IMR-90 (cell line): ENCODE measurements around the gene ZDHHC16. TPM values are rescaled to one million over a fixed set of nuclear protein-coding genes. Genes with fewer than 3 reads are reported as not detected.
A peak's percentile ranks its signal among the peaks of the same experiment; 100 is the strongest.

Source experiments
- ATAC-seq: fragments of 200-7000 bp; cut with Tn5 transposase; 2 replicates; pipeline ENCODE4 v1.9.1; 2020; ENCODE audit warnings: low read depth, mild to moderate bottlenecking, moderate library complexity
- BruUV-seq: library from RNA; stranded (reverse); fragments of 400-500 nt; replicated peaks from 2 replicates; lab custom pipeline; 2021; lab: Mats Ljungman, UMichigan
- CTCF ChIA-PET: fragments of 300-600 bp; formaldehyde crosslinking; extraction: SDS; loops from one replicate; lab custom pipeline; 2021; ENCODE audit warnings: antibody characterized with exemption; lab: Yijun Ruan, JAX
- POLR2A ChIA-PET: fragments of 300-600 bp; sonication (Branson Sonifier 250); formaldehyde crosslinking; loops from one replicate; lab custom pipeline; 2022; ENCODE audit warnings: antibody characterized with exemption; ENCODE audit not compliant: unreplicated experiment; lab: Charles Lee
- DNase-seq: peaks from one replicate; pipeline ENCODE4 v3.0.0; 2013
- H2AFZ ChIP-seq: replicated peaks from 2 replicates; pipeline ENCODE3; 2013; ENCODE audit warnings: low read length, mild to moderate bottlenecking; ENCODE audit not compliant: poor library complexity
- H2AK5ac ChIP-seq: 2 replicates; pipeline ENCODE4 v1.6.1; 2013; ENCODE audit warnings: low read depth, low read length, inconsistent platforms
- H2AK9ac ChIP-seq: replicated peaks from 2 replicates; pipeline ENCODE3; 2013; ENCODE audit warnings: mild to moderate bottlenecking, low read depth, low read length, moderate library complexity; ENCODE audit not compliant: poor library complexity
- H2BK120ac ChIP-seq: 2 replicates; pipeline ENCODE4 v1.6.1; 2013; ENCODE audit warnings: low read depth, low read length, inconsistent platforms
- H2BK15ac ChIP-seq: 3 replicates; pipeline ENCODE4 v1.6.1; 2013; ENCODE audit warnings: low read depth, low read length, inconsistent platforms
- H2BK20ac ChIP-seq: 2 replicates; pipeline ENCODE4 v1.6.1; 2013; ENCODE audit warnings: low read depth, mild to moderate bottlenecking, inconsistent platforms, low read length, moderate library complexity
- H2BK5ac ChIP-seq: 2 replicates; pipeline ENCODE4 v1.6.1; 2013; ENCODE audit warnings: mild to moderate bottlenecking, low read depth, low read length, inconsistent platforms; ENCODE audit not compliant: poor library complexity, severe bottlenecking
- H3K14ac ChIP-seq: replicated peaks from 2 replicates; pipeline ENCODE4 v1.6.1; 2013; ENCODE audit warnings: low read depth, low read length, inconsistent platforms
- H3K18ac ChIP-seq: 2 replicates; pipeline ENCODE4 v1.6.1; 2013; ENCODE audit warnings: low read depth, low read length, control low read depth
- H3K23ac ChIP-seq: 2 replicates; pipeline ENCODE4 v1.6.1; 2013; ENCODE audit warnings: low read depth, low read length, inconsistent platforms
- H3K27ac ChIP-seq: 2 replicates; pipeline ENCODE4 v1.5.1; 2013; ENCODE audit warnings: mild to moderate bottlenecking, control low read depth, low read length; ENCODE audit not compliant: insufficient read depth
- H3K27me3 ChIP-seq: 2 replicates; pipeline ENCODE4 v1.6.1; 2013; ENCODE audit warnings: low read length; ENCODE audit not compliant: control insufficient read depth, insufficient read depth
- H3K36me3 ChIP-seq: 2 replicates; pipeline ENCODE4 v1.6.1; 2013; ENCODE audit warnings: low read length, mixed read lengths; ENCODE audit not compliant: control insufficient read depth, insufficient read depth
- H3K4ac ChIP-seq: 2 replicates; pipeline ENCODE4 v1.6.1; 2013; ENCODE audit warnings: low read depth, low read length, inconsistent platforms
- H3K4me1 ChIP-seq: 2 replicates; pipeline ENCODE4 v1.6.1; 2013; ENCODE audit warnings: low read length, mixed read lengths; ENCODE audit not compliant: control insufficient read depth, insufficient read depth
- H3K4me2 ChIP-seq: 2 replicates; pipeline ENCODE4 v1.6.1; 2013; ENCODE audit warnings: low read depth, mild to moderate bottlenecking, control low read depth, low read length, moderate library complexity
- H3K4me3 ChIP-seq: 2 replicates; pipeline ENCODE4 v1.5.1; 2013; ENCODE audit warnings: low read depth, mild to moderate bottlenecking, control low read depth, low read length, moderate library complexity; ENCODE audit not compliant: insufficient read depth
- H3K56ac ChIP-seq: 2 replicates; pipeline ENCODE4 v1.6.1; 2013; ENCODE audit warnings: low read length, inconsistent platforms; ENCODE audit not compliant: insufficient read depth; ENCODE audit errors: extremely low read depth
- H3K79me1 ChIP-seq, 2 experiments: 2 replicates each; pipeline ENCODE4 v1.6.1; 2013; ENCODE audit warnings: low read length in 2 of 2, inconsistent platforms in 1 of 2, low read depth in 1 of 2
- H3K9ac ChIP-seq: 2 replicates; pipeline ENCODE4 v1.6.1; 2013; ENCODE audit warnings: low read depth, low read length, control low read depth
- H3K9me1 ChIP-seq: 2 replicates; pipeline ENCODE4 v1.6.1; 2013; ENCODE audit warnings: low read length, inconsistent platforms; ENCODE audit not compliant: insufficient read depth
- H3K9me3 ChIP-seq: 2 replicates; pipeline ENCODE4 v1.6.1; 2013; ENCODE audit warnings: low read length; ENCODE audit not compliant: control insufficient read depth, insufficient read depth
- H4K20me1 ChIP-seq: 2 replicates; pipeline ENCODE4 v1.6.1; 2013; ENCODE audit warnings: low read length, inconsistent platforms; ENCODE audit not compliant: insufficient read depth
- H4K5ac ChIP-seq: 2 replicates; pipeline ENCODE4 v1.6.1; 2013; ENCODE audit warnings: mild to moderate bottlenecking, low read depth, low read length, control low read depth
- H4K8ac ChIP-seq, 2 experiments: 2 replicates each; pipeline ENCODE4 v1.6.1; 2013; ENCODE audit warnings: low read depth in 2 of 2, low read length in 2 of 2, control low read depth in 1 of 2, inconsistent platforms in 1 of 2
- H4K91ac ChIP-seq: 2 replicates; pipeline ENCODE4 v1.6.1; 2013; ENCODE audit warnings: low read depth, low read length, inconsistent platforms; ENCODE audit not compliant: insufficient read depth
- BHLHE40 ChIP-seq: fragments of 150-350 bp; IDR thresholded peaks from 2 replicates; pipeline ENCODE4 v1.6.1; 2016; ENCODE audit warnings: mild to moderate bottlenecking, low read depth, low read length
- CEBPB ChIP-seq: IDR thresholded peaks from 2 replicates; pipeline ENCODE4 v1.6.1; 2012; ENCODE audit warnings: low read depth, low read length, improper control_type of control experiment
- CHD1 ChIP-seq: IDR thresholded peaks from 2 replicates; pipeline ENCODE4 v1.6.1; 2012; ENCODE audit warnings: low read depth, low read length, improper control_type of control experiment
- CTCF ChIP-seq: conservative IDR thresholded peaks from 2 replicates; pipeline ENCODE4 v1.5.1; 2012; ENCODE audit warnings: mild to moderate bottlenecking, low read depth, low read length, improper control_type of control experiment
- FOS ChIP-seq: fragments of 150-350 bp; IDR thresholded peaks from 2 replicates; pipeline ENCODE4 v1.6.1; 2016; ENCODE audit warnings: low read depth, low read length
- MAFK ChIP-seq: IDR thresholded peaks from 2 replicates; pipeline ENCODE4 v1.6.1; 2012; ENCODE audit warnings: low read depth, low read length, improper control_type of control experiment
- MAZ ChIP-seq: IDR thresholded peaks from 2 replicates; pipeline ENCODE4 v1.6.1; 2012; ENCODE audit warnings: low read depth, mild to moderate bottlenecking, low read length, improper control_type of control experiment, moderate library complexity, borderline replicate concordance
- MXI1 ChIP-seq: IDR thresholded peaks from 2 replicates; pipeline ENCODE4 v1.6.1; 2012; ENCODE audit warnings: low read depth, mild to moderate bottlenecking, low read length, moderate library complexity, borderline replicate concordance
- POLR2A ChIP-seq: IDR thresholded peaks from 2 replicates; pipeline ENCODE4 v1.6.1; 2012; ENCODE audit warnings: mild to moderate bottlenecking, low read depth, low read length
- RAD21 ChIP-seq: IDR thresholded peaks from 2 replicates; pipeline ENCODE4 v1.6.1; 2012; ENCODE audit warnings: low read length, improper control_type of control experiment
- RCOR1 ChIP-seq: IDR thresholded peaks from 2 replicates; pipeline ENCODE4 v1.6.1; 2012; ENCODE audit warnings: mild to moderate bottlenecking, low read length, improper control_type of control experiment; ENCODE audit not compliant: insufficient replicate concordance
- RFX5 ChIP-seq: IDR thresholded peaks from 2 replicates; pipeline ENCODE4 v1.8.0; 2012; ENCODE audit warnings: low read depth, mild to moderate bottlenecking, low read length, moderate library complexity
- SMC3 ChIP-seq: fragments of 150-350 bp; IDR thresholded peaks from 2 replicates; pipeline ENCODE4 v1.6.1; 2016; ENCODE audit warnings: low read depth, mild to moderate bottlenecking, antibody characterized with exemption, low read length, moderate library complexity
- WGBS, 2 experiments: methylation state at CpG; one replicate each; pipeline versions ENCODE4 v1.1.5 to v1.1.7; 2013; ENCODE audit warnings: missing lambda C conversion rate in 2 of 2; ENCODE audit not compliant: insufficient read length in 1 of 2; ENCODE audit errors: extremely low coverage in 2 of 2; 5-methylcytosine and 5-hydroxymethylcytosine counted together
- dilution Hi-C: fragments of 300-500 bp; cut with HindIII; formaldehyde crosslinking; loops from one replicate; pipeline ENCODE4 v1.14.3; 2018; ENCODE audit warnings: low sequenced_read_pairs; ENCODE audit not compliant: unreplicated experiment
- in situ Hi-C: fragments of 300-500 bp; cut with MboI; formaldehyde crosslinking; loops from 3 replicates; pipeline ENCODE4 v1.14.3; 2019; ENCODE audit warnings: low sequenced_read_pairs, inconsistent platforms, mixed read lengths
- intact Hi-C: fragments of 100-400 bp; cut with micrococcal nuclease; formaldehyde crosslinking; loops from 2 replicates; pipeline ENCODE4 v1.10.0; 2022
- polyA plus RNA-seq, 3 experiments: library from polyadenylated mRNA; depleted of rRNA; stranded (reverse); fragments of >200 nt; gene quantifications; 2 replicates each; pipeline ENCODE4 v1.2.3, GENCODE V29; 2012; ENCODE audit warnings: low replicate concordance in 1 of 3
- total RNA-seq: library from RNA; depleted of rRNA; stranded (reverse); fragments of >200 nt; gene quantifications from 2 replicates; pipeline ENCODE4 v1.2.3, GENCODE V29; 2012
- TF ChIP-seq, protein P1 (sequence below): fragments of 150-350 bp; IDR thresholded peaks from 2 replicates; pipeline ENCODE4 v1.6.1; 2016; ENCODE audit warnings: low read depth, mild to moderate bottlenecking, low read length, moderate library complexity, borderline replicate concordance
- TF ChIP-seq, protein P2 (sequence below): fragments of 150-350 bp; IDR thresholded peaks from 2 replicates; pipeline ENCODE4 v1.6.1; 2017; ENCODE audit warnings: mild to moderate bottlenecking, antibody characterized with exemption, low read length, low read depth

The ZDHHC16 gene
- total and polyA plus RNA-seq, 2 of the 4 experiments (the other 2 are of a cell fraction), result 54.7 to 64.0 TPM

DNA sequence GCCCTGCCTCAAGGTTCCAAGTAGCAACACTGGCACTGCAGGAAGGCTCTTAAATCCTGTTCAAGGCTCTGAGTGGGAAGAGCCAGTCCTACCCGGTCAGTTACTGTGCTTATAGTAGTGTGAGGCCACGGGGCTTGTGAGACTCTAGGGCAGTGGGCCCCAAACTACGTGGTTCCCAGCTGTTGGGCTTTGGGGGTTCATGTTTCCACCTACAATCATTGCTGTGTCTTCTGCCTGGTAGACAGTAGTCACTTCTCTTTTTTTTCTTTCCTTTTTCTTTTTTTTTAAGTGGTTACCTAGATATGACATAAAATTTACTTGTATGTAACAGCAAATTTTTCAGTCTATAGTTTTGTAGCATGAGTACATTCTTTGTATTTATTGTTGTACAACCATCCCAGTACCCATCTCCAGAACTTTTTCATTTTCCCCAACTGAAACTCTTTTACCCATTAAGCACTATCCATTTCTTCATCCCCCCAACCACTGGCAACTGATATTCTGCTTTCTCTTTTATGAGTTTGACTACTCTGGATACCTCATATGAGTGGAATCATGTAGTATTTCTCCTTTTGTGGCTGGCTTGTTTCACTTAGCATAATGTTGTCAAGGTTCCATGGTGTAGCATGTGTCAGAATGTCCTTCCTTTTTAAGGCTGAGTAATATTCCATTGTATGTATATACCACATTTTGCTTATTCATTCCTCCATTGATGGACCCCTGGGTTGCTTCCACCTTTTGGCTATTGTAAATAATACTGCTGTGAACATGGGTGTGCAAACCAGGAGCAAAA is 60.4 kb downstream of the ZDHHC16 start:
- Histone ChIP-seq H2AFZ (no peak overlapping the region), H3K27ac (no peak overlapping the region), H2AK5ac (no peak overlapping the region), H2BK120ac (no peak overlapping the region), H4K8ac (no peak overlapping the region), H3K4me3 (no peak overlapping the region), H3K23ac (no peak overlapping the region), H4K5ac (no peak overlapping the region), H2BK15ac (no peak overlapping the region), H2AK9ac (peak overlapping the region; percentile 59), H3K9ac (no peak overlapping the region), H3K9me3 (no peaks in the 10 kb centered on the region), H3K4me2 (no peak overlapping the region), H3K79me1 (peaks cover 46 to 90% of the 10 kb centered on the region in 2 experiments), H2BK20ac (no peak overlapping the region), H3K4ac (no peak overlapping the region), H4K91ac (no peak overlapping the region), H3K36me3 (no peaks in the 10 kb centered on the region), H3K9me1 (peaks cover 19% of the 10 kb centered on the region), H3K27me3 (no peaks in the 10 kb centered on the region), H4K20me1 (peaks cover 64% of the 10 kb centered on the region), H3K4me1 (peaks cover 1% of the 10 kb centered on the region; the same call in 1 of the 2 replicates), H3K18ac (no peak overlapping the region), H3K14ac (no peak overlapping the region), H3K56ac (no peak overlapping the region), H2BK5ac (no peak overlapping the region)
- dilution Hi-C loops, result no loop called here
- POLR2A ChIA-PET, result no interaction called here
- no peak for TF ChIP-seq CHD1
- no peak for TF ChIP-seq CEBPB
- no peak for TF ChIP-seq POLR2A
- TF ChIP-seq, protein P1, sequence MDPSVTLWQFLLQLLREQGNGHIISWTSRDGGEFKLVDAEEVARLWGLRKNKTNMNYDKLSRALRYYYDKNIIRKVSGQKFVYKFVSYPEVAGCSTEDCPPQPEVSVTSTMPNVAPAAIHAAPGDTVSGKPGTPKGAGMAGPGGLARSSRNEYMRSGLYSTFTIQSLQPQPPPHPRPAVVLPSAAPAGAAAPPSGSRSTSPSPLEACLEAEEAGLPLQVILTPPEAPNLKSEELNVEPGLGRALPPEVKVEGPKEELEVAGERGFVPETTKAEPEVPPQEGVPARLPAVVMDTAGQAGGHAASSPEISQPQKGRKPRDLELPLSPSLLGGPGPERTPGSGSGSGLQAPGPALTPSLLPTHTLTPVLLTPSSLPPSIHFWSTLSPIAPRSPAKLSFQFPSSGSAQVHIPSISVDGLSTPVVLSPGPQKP, result no peak
- TF ChIP-seq, protein P2, sequence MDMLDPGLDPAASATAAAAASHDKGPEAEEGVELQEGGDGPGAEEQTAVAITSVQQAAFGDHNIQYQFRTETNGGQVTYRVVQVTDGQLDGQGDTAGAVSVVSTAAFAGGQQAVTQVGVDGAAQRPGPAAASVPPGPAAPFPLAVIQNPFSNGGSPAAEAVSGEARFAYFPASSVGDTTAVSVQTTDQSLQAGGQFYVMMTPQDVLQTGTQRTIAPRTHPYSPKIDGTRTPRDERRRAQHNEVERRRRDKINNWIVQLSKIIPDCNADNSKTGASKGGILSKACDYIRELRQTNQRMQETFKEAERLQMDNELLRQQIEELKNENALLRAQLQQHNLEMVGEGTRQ, result no peak
- no peak for TF ChIP-seq CTCF
- TF ChIP-seq MAFK, result no peak
- no peak for TF ChIP-seq RAD21
- TF ChIP-seq RFX5, result no peak
- TF ChIP-seq SMC3, result no peak
- no peak for TF ChIP-seq BHLHE40
- TF ChIP-seq RCOR1, result no peak
- TF ChIP-seq MAZ, result no peak
- no peak for TF ChIP-seq FOS
- no peak for TF ChIP-seq MXI1
- no TSS peak for BruUV-seq
- WGBS, 2 experiments, result 86% methylated on average over 1 of the region's 3 CpGs; no CpG with 5 or more reads in 1 of the 2 experiments
- in situ Hi-C loops, result no loop called here
- ATAC-seq (no peak), DNase-seq (no peak)
- intact Hi-C loops, result no loop called here
- CTCF ChIA-PET, result no interaction called here
